ENCODE measurements around the gene UGT1A1.

The UGT1A1 gene

GRCh38 chr2:233799087-233799665 lies 39.1 kb downstream of the UGT1A1 start:
- DNase-seq, result no peak

GRCh38 chr2:233799716-233800115 lies 39.6 kb downstream of the UGT1A1 start:
- no peak for DNase-seq

GRCh38 chr2:233800208-233800607 lies 40.1 kb downstream of the UGT1A1 start:
- DNase-seq, result no peak

GRCh38 chr2:233801357-233802131 lies 41.5 kb downstream of the UGT1A1 start:
- no peak for DNase-seq

GRCh38 chr2:233802132-233802815 lies 42.2 kb downstream of the UGT1A1 start:
- DNase-seq, result no peak

- DNase-seq, result no peak
Observed at GRCh38 chr2:233803292-233803911, 43.3 kb downstream of the UGT1A1 start.

GRCh38 chr2:233803994-233804393 lies 43.9 kb downstream of the UGT1A1 start:
- DNase-seq, result no peak

- DNase-seq, result no peak
Observed at GRCh38 chr2:233807215-233807865, 47.3 kb downstream of the UGT1A1 start.

GRCh38 chr2:233807966-233808935 lies 48.2 kb downstream of the UGT1A1 start:
- DNase-seq, result no peak

- DNase-seq, result no peak
Observed at GRCh38 chr2:233810385-233810784, 50.3 kb downstream of the UGT1A1 start.

- DNase-seq, result no peak
Observed at GRCh38 chr2:233811087-233811486, 51.0 kb downstream of the UGT1A1 start.

GRCh38 chr2:233811732-233812131 lies 51.7 kb downstream of the UGT1A1 start:
- DNase-seq, result no peak

GRCh38 chr2:233813236-233814055 lies 53.4 kb downstream of the UGT1A1 start:
- no peak for DNase-seq

GRCh38 chr2:233814056-233814835 lies 54.2 kb downstream of the UGT1A1 start:
- DNase-seq, result no peak

GRCh38 chr2:233815861-233816260 lies 55.8 kb downstream of the UGT1A1 start:
- no peak for DNase-seq

- no peak for DNase-seq
Observed at GRCh38 chr2:233816334-233816733, 56.3 kb downstream of the UGT1A1 start.

GRCh38 chr2:233816771-233817170 lies 56.7 kb downstream of the UGT1A1 start:
- DNase-seq, result no peak

GRCh38 chr2:233817361-233817911 lies 57.4 kb downstream of the UGT1A1 start:
- no peak for DNase-seq

GRCh38 chr2:233817995-233818638 lies 58.0 kb downstream of the UGT1A1 start:
- no peak for DNase-seq

Measured in CD4-positive, alpha-beta T cell treated with Interleukin-12 subunit alpha and Interleukin-12 subunit beta, for 1 hour (primary cell).